HG03196 (cell line): ENCODE data around the gene KCNQ2.

ENCODE experiments used
- ATAC-seq: cut with Tn5 transposase; IDR thresholded peaks from one replicate; pipeline ENCODE4 v1.9.1; 2021; ENCODE audit not compliant: unreplicated experiment

KCNQ2 gene

DNA sequence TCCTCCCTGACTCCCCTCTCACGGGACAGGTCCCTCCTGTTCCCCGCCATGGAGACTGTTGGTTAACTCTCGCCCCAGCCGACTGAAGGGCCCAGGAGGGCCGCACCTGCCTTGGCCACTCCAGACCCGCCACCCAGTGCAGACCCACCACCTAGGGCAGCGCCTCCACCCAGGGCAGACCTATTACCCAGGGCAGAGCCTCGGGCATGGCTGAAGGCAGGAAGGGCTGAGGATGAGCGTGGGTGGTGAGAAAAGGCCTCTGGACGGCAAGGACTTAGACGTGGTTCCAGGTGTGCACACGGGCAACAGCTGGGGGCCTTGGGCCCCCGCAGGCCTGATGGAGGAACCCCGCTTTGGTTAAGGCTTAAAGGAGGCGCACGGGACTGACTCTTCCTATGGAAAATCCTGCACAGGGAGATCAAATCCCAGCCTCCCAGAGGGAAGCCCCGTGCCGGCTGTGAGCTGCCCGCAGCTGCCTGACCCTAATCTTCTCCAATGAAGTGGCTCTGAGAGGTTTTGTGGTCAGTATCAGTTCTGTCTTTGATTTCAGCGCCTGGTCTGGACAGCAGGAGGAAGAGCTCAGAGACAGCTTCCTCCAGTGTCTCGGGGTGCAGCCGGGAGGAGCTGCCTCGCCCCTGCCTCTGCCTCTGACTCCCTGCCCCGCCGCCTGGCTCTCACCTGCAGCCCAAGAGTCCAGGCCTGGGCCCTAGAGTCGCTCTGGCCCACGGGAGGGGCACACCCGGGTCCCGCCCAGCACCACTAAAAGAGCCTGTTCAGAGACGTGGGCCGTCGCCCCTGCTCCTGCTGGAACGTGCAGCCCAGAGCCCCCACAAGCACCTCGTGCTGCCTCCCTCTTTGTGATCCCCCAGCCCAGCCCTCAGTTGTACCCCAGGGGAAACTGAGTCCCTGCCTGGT is 99.2 kb downstream of the KCNQ2 start:
- ATAC-seq: no peak

DNA sequence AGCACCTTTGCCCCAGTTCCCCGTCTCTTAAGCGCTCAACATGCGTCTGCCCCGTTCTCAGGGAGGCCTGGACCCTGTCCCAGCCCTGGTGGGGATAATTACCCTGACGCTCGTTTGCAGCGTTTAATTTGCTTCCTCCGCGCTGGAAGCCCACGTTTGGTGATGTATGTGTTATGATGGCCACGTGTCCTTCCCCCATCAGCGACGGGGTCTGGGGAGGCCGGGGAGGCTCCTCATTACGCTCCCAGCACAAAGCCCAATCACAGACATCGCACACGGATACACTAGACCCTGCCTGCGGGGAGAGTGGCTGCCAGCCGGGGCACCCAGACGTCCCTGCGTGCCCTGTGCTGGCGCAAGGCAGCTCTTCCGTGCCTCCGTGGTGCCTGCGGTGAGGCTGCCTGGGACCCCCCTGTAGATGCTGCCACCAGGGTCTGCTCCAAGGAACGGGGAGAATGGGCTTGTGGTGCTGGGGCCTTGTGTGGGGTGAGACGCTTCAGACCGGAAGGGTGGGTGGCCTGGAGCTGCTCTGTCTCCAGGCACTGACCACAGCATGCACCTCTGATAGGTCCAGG is 101.1 kb downstream of the KCNQ2 start:
- ATAC-seq: no peak

DNA sequence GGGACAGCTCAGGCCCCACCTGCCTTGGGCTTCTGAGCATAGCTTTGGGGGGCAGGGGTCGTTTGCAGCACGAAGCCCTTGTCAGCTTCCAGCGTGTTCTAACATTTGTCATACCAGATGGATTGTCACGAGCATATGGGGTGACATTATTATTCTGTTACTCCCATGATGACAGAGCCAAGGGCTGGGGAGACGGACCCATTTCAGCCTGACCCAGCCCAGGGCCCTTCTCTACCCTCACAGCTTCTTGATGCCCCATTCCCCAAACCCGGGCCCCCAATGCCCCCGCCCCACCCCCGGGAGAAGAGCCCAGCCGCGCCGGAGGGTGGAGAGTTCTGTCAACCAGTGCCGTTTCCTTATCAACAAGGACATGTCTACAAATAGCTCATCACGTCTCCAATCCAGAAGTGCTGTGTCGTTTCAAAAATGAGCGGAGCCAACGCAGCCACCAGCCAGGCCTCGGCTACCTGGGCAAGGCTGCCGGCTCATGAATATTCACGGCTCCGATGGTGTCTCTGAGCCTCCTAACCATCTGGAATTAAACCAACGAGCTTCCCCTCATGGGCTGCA is 101.8 kb downstream of the KCNQ2 start:
- ATAC-seq: no peak

DNA sequence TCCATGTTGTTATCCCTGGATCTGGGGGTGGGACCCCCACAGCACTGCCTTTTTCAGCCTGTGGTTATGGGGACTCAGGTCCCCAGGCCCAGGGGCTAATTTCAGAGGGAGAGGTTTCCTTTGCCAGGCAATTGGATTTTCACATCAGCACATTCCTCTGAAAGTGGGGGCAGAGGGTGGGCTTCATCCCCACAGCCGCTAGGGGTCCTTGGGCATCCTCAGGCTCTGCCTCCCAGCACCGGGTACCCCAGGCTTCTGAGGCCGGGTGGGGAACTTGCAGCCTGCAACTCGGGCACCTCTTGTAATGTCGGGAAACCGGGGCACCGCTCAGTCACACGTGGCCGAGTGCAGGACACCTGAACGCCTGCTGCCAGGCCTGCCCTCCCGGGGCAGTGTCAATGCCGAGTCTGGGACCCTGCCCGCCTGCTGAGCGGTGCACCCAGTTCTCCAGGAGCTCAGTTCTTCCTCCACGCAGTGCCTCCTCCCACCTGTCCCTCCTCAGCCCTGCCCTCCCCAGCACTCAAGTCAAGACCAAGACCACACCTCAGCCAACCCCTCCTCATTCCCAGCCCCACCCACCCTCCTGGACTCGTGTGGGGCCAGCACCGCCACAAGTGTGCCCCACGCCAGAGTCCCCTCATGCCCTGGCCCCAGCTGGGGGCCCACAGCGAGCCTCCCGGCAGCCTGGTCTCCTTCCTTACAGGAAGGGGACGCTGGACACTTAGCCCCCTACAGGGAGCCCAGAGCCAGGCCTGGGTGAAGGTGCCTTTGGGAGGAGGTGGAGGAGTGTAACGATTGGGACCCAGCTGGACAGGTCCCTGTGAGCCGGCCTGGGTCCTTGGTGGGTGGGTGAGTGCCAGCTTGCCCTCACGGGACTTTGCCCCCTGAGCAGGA is 102.5 kb downstream of the KCNQ2 start:
- ATAC-seq: no peak

DNA sequence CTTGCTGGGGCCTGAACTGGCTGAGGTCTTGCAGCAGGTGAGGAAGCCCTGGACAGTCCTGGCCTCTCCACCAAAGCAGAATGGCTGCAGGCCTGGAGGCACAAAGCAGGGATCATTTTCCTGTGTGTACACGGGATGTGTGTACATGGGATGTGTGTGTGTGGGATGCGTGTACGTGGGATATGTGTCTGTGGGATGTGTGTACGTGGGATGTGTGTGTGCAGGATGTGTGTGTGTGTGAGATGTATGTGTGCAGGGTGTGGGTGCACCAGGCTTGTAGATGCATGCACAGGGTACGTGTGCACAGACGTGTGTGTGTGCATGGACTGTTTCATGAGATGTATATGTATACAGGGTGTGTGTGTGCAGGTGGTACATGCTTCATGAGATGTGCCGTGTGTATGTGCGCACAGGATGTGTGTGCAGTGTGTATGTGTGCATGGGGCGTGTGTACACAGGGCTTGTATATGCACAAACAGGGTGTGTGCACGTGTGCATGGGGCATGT is 103.4 kb downstream of the KCNQ2 start:
- ATAC-seq: no peak

DNA sequence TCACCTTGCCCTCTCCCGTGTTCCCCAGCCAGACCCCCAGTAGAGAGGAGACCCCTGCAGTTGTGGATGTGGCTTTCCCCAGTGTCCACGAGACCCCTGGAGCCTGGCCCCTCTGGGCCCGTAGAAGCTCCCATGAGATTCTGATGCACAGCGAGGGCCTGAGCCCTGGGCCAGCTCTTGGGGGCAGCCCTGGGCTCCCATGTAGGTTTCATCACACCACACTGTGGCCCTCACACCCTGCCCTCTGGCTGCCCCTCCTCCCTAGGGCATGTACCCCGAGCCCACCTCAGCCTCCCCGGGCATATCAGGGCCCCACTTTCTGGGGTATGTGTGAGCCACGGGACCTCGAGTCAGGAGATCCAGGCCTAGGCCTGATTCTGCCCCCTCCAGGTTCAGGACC is 104.3 kb downstream of the KCNQ2 start:
- no peak for ATAC-seq

DNA sequence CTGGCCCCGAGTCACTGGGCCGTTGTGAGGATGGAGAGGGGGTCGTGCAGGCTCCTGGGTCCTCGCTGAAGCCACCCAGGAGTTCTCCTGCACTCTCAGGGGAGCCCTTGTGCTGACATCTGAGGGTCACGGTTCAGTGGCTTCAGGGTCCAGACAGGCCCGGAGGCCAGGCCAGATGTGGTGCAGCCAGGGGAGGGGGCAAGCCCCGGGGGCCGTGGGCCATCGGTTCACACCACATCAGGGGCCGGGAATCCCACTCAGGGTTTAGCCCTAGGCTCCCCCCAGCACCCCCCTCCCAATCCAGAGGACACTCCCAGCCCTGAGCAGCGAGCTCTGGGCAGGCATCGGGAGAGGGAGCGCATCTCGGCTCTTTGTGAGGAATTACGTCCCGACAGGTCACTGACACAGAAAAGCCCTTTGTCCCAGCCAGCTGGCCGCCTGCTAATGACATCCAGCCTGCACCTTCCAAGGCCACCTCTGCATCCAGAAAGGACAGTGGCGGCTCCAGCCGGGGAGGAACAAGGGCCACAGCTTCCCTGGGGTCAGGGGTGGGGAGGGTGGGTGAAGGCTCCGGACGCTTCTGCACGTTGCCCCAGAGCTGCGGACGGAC is 104.9 kb downstream of the KCNQ2 start:
- ATAC-seq: no peak

DNA sequence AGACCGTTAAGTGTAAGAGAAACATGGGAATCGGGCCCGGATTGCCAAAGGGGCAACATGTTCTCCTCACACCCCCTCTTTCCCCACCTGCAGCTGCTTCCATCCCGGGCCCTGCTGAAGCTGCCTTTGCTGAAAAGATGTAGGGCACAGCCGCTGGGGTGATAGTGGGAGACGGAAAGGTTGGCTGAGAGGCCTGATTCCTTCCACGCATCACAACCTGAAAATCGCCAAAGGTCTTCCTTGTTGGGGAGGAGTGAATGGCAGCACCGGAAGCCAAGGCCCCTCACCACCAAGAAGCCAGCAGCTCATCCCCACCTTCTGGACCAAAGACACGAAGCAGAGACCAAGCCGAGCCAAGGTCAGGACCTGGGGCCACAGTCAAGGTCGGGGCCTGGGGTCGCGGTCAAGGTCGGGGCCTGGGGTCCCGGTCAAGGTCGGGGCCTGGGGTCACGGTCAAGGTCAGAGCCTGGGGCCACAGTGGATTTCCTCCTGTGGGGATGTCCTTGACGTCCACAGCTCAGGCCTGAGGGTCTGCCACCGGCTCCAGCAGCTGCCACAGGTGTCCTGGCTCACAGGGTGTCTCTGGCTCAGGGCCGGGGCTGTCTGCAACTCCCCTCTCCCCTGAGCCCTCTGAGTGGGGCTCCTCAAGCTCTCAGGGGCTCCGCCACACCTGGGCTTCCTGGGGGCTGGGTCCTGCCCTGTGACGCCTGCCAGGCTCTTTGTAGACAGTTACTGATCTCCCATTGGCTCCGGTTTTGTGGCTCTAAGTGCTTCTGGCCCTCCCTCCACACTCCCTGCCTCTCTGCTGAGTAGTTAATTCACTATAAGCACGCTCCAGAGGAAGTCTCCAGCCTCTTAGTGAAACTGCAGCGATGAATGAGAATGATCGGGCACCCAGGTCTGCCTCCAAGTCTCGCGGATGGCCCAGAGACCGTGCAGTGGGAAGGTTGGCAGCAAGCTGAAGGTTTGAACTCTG is 105.8 kb downstream of the KCNQ2 start:
- ATAC-seq: no peak

DNA sequence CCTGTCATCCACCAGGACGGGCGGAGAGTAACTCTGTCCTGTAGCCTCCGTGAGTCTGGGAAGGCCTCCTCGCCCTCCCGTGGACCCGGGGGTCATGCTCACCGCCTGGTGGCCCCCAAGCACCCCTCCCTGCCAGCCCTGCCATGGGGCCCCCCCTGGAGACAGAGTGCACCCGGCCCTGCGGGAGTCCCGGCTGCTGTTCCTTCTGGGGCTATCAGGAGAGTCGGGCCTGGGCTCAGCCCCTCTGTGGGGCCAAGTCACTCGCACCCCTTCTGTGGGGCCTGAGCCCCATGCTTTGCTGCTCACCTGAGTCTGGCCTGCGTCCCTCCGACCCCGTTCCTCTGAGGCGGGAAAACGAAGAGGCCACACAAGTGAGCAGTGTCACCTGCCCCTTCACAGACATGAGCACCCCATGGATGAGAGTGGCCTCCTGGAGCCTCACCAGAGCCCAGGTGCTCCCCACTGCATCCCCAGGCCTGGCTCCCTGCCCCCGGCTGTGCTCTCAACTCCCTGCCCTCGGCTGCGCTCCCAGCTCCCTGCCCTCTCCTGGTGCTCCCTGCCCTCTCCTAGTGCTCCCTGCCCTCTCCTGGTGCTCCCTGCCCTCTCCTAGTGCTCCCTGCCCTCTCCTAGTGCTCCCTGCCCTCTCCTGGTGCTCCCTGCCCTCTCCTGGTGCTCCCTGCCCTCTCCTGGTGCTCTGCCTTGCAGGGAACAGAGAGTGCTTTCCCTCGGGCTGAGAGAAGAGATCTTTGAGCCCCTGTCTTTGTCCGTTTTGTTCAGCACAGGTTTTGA is 106.7 kb downstream of the KCNQ2 start:
- no peak for ATAC-seq

DNA sequence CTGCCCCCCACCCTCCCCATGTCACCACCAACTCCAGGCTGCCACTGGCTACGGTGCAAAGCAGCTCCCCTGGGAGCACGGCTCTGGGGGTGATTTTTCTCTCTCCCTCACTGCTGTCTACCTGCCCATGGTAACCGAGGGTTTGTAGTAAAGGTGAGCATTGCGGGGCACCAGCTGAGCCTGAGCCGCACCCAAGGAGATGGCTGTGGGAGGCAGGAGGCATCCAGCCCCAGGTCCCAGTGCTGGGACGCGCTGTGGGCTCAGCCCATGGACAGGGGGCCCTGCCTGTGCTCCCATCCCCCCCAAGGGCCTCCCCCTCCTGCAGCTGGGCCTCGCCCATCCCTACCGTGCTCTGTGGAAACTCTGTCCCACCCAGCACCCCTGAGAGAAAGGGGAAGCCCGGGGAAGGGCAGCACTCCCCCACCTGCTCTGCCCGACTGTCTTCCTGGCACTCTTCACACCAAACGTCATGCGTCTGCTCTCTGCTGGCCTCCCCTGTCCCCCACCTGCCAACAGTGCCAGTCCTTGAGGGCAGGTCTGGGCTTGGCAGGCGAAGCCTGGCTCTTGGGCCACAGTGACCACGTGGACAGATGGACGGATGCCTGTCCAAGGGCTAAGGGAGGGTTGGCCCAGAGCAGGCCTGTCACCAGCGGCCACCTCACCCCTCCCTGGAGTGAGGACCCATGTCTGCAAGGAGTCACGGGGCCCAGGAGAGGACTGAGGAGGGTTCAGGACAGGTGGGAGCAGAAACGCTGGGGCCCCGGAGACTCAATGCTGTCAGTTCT is 107.5 kb downstream of the KCNQ2 start:
- no peak for ATAC-seq

DNA sequence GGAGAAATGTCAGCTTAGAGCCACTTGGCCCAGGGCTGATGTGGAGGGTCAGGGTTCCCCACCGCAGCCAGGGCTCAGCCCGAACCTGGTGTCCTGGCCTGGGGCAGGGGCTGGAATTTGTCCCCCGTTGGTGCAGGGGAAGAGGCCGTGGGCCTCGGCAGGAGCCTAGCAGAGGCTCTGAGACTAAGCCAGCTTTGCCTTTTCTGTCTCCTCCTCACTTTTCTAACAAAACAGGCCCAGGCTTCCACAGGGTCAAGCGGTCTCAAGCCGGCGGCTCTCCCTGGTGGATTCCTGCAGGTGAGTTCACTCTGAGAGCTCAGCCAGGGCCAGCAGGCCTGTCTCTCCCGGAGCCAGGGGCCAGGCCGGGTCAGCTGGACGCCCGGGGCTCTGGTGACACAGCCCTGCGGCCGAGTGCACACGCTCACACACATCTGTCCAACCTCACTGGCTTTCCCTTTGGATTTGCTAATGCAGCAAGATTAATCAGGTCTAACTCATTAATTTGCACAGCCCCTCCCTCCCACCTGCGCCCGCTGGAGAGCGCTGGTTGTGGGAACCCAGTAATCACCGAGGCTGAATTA is 108.4 kb downstream of the KCNQ2 start:
- no peak for ATAC-seq

DNA sequence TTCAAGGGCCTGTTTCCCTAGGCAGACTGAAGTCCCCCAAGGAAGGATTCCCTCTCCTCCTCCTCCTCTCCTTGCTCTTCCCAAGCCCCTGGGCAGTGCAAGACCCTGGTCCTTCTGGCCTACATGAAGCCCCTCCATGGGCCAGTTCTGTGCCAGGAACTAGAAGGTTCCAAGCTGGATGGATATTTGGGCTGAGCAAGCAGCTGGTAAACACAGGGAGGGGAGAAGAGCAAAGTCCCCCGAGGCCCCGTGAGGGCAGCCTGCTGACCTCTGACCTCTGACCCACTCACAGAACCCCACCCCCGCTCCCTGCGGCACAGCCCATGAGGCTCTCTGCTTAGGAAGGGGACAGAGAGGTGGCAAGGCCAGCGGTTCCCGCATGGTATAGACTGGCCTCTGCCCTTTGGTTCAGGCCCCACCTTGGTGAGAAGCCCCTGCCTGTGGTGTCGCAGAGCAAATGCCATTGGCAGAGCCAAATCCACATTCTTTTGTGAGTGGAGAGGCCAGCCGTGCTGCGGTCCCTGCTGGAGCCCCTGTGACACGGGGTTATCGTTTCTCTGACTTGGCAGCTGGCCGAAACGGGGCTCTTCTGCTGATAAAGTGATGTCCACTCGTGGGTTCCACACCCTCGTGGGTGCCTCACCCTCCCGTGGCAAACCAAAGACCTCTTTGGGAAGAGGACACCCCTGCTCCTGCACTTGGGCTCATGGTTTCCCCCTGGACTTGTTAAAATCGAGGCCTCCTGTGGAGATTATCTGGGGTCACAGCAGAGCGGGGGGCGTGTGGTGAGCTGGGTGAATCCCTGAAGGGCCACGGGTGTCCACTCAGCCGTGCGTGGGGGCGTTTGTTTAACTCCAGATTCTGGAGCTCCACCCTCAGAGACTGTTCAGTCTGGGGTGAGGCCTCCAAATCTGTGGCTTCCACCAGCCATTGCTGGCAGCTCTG is 109.2 kb downstream of the KCNQ2 start:
- ATAC-seq: no peak

DNA sequence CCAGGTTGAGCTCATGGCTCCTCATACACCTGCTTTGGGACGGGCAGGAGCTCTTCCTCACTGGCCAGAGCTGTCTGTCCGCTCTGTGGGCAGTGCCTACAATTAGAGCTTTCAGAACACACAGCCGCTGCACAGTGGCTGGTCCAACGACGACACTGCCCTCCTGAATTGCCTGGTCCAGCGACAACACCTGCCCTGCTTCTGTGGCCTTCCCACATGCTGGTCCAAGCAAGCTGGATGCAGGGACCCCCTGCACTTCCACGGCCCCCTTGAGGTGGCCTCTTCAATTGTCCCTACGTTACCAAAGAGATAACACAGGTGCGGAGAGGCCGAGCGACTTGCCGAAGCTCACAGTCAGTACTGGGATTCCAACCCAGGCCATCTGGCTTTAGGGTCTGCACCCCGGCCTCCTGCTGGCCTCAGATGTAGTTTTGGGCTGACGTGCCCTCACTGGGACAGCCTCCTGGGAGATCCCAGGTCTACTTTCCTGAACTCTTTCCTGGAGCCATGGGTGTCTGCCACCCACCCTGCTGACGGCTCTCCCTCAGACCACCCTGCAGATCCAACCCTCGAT is 109.9 kb downstream of the KCNQ2 start:
- no peak for ATAC-seq

DNA sequence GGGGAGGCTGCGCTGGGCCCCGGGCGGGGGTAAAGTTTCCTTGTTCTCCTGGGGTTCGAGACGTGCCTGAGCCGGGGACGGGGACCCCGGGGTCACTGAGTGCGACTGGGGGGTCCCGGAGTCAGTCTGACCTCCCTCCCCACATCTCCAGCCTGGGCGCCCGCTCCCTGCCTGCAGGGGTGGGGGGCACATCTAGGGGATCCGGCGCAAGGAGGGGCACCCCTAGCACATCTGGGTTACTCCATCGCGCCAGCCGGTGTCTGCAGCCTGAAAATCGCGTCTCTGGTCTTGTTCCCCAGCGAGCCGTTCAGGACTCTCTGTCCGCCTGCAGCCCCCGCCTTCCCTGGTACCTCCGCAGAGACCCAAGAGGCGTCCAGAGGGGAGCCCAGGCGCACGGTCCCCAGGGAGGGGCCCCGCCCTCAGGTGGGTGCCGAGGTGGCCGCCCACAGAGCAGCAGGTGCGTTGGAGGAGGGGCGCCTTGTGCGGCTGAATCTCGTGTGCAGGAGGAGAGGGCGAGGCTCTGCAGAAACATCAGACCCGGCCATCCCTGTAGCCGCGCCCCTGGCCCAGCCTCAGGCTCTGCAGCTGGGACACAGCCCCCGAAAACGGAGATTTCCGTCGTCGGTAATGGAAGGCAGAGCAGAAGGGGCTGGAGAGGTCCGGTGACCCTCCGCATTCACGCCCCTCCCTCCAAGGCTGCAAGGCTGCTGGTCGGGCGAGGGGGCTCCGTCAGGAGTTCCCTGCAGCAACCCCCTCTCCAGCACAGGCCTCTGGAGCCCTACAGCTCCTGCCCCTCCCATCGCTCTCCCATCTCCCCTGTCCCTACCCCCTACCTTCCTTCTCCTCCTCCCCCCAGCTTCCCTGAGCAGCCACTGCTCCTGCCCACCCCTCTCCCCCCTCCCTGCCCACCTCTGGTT is 110.7 kb downstream of the KCNQ2 start:
- no peak for ATAC-seq
